T-helper 2 cell treated with Interferon-gamma antibody and Interleukin-4, amounts not matched to agents 100 ng/mL and 5 ng/mL, for 36 hours (primary cell): ENCODE data around the gene KLHDC10. TPM values are rescaled to one million over a fixed set of nuclear protein-coding genes. Genes with fewer than 3 reads are reported as not detected.
"Not testable (repeated sequence)": the region's sequence is repeated elsewhere in the genome, so short reads cannot be mapped to it uniquely, and the experiment has no call there.

ENCODE experiments used
- intact Hi-C: fragments of 100-400 bp; cut with micrococcal nuclease; formaldehyde crosslinking; loops from one replicate; pipeline ENCODE4 v1.15.1; 2023
- total RNA-seq: library from RNA; stranded (reverse); gene quantifications from 2 replicates; pipeline ENCODE4 v1.2.3, GENCODE V29; 2022

The KLHDC10 gene
- total RNA-seq, 1 donor from 2014 or later: 14.5 TPM

- intact Hi-C loops: no loop called here
Observed at GRCh38 chr7:130139193-130139960, 69.0 kb downstream of the KLHDC10 start.

- intact Hi-C loops: no loop called here
Observed at GRCh38 chr7:130140551-130141160, 70.3 kb downstream of the KLHDC10 start.

- intact Hi-C loops: no loop called here
Observed at GRCh38 chr7:130141161-130141883, 71.0 kb downstream of the KLHDC10 start.

DNA sequence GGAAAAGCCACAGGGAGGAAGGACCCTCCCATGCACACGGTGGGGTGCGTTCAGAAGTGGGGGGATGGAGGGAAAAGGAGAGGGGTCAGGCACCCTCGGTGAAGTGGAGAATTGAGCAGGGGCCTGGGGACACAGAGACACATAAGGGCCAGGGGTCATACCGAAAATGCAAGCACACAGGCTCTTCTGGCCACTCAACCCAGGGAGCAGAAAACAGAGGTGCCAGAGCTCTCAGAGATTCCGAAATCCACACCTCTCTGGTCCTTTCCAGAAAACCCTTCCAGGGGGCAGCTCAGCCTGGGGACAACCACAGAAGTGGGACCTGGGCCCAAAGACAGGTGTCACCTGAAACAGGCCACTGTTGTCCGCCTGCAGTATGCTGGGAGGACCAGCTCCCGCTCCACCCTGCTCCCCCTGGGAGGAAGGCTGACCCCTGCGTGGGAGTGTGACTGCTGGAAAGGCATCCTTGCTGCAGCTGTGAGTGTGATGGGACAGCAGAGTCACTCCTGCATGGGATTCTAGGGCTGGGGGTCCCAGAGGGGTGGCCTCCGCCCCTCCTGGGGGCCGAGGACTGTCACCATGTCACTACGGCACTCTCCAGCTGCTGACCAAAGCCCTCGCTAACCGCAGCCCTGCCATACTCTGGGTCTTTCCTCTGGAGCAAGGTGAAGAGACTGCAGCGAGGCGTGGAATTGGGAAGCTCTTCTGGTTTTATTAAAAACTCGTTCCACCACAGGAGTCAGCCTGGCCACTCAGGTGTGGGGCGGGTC is 71.7 kb downstream of the KLHDC10 start:
- intact Hi-C loops: no loop called here

DNA sequence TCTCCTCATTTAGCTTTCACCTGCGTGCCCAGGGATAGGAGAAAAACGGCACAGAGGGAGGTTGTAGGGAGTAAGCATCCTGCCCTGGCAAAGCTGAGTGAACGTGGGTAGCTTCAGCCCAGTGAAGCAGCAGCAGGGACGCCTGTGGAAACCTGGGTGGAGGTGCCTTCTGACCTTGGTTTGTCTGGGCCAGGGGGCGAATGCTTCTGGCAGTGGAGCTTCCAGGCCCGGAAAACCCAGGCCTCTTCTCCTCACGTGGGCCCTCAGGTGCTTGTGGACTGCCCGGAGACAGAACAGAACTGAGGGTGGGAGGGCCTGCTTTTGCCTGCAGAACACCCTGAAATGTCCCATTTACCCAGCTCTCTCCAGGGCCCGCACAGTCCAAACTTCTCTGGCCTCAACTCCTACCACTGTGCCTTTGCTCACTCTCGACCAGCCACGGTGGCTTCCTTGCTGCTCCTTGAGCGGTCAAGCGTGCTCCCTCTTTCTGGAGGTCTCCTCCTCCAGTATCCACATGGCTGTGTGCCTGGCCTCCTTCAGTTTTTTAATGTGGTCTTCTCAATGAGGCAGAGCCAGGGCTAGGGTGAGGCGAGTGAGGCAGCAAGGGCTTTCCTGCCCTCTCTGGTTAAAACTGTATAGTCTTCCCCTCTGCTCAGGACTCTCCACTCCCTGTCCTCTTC is 72.5 kb downstream of the KLHDC10 start:
- intact Hi-C loops: no loop called here

DNA sequence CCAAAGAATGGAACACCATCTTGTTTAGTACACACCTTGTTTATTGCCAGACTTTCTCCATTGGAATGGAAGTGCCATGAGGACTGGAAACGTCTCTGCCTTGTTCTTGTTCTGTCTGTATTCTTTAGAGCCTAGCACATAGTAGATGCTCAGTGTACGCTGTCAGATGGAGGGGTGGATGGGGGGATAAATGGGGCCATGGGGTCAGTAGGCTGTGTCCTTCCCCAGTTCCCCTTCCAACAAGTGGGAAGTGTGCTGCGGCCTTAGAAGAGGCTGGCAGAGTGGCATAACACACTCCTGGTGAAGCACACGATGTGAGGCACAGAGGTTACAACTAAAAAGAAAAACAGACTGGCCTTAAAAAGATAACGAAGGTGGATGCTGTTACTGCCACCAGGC is 73.0 kb downstream of the KLHDC10 start:
- intact Hi-C loops: no loop called here

DNA sequence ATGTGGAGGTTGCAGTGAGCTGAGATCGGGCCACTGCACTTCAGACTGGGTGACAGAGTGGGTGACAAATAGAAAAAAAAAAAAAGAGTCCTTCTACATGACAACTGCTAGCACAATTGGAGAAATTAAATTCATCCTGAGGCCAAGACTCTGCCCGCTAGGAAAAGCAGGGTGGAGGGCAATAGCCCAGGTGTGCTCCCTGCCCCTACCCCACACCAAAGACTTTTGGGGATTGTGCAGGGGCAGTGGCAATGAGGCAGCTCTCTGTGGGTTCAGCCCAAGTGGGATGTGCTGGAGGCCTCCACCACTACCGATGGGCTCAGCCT is 73.6 kb downstream of the KLHDC10 start:
- intact Hi-C loops: no loop called here

- intact Hi-C loops: no loop called here
Observed at GRCh38 chr7:130144312-130145171, 74.2 kb downstream of the KLHDC10 start.

GRCh38 chr7:130145424-130146100 is 75.2 kb downstream of the KLHDC10 start:
- intact Hi-C loops: no loop called here

DNA sequence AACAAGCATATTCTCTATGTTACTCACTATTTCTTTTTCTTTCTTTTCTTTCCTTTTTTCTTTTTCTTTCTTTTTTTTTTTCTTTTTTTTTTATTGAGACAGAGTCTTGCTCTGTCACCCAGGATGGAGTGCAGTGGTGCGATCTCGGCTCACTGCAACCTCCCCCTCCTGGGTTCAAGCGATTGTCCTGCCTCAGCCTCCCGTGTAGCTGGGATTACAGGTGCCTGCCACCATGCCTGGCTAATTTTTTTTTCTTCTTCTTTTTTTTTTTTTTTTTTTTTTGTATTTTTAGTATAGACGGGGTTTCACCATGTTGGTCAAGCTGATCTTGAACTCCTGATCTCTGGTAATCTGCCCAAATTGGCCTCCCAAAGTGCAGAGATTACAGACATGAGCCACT is 75.8 kb downstream of the KLHDC10 start:
- intact Hi-C loops: not testable (repeated sequence)

- intact Hi-C loops: no loop called here
Observed at GRCh38 chr7:130146693-130147405, 76.5 kb downstream of the KLHDC10 start.

DNA sequence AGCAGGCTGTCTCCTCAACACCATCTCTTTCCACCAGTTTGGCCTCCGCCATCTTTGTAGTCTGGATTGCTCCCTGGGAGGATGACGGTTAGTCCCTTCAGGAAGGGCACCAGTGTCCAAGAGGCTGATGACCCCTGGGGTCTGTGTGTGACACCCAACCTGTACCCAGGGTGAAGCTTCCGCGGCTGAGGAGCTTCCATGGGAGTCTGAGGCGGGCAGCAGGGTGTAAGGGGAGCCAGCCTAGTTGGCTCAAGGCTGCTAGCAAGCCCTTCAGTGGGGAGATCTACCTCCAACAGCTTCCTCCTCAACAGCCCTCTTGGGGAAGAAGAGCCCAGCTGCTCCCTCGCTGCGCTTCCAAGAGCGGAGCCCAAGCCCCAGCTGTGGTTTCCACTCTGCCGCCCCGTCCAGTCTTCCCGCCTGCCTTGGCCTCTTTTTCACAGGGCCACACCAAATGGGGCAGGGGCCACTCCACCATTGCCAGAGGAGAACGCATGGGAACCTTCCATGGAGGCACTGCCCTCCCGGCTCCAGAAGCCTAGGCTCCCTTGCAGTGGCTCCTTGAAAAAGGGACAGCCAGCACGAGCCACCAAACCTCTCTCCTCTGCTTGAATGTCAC is 77.5 kb downstream of the KLHDC10 start:
- intact Hi-C loops: no loop called here

GRCh38 chr7:130148561-130148960 is 78.2 kb downstream of the KLHDC10 start:
- intact Hi-C loops: no loop called here

GRCh38 chr7:130149281-130150139 is 79.2 kb downstream of the KLHDC10 start:
- intact Hi-C loops: no loop called here

DNA sequence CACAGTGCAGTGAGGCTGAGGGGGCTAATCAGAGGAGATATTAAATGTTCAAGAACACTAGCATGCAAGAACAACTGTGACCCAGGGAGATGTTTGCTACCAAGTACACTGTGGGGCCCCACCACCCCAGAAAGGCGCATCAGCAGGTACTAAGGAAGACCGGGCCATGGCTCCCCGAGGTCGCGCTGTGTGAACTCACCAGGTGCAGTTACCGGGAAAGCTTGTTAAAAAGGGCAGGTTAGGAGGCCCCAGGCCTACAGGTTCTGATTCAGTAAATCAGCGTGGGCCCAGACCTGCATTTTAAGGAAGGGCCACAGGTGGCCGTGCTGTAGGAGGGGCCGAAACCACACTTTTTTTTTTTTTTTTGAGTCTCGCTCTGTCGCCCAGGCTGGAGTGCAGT is 80.3 kb downstream of the KLHDC10 start:
- intact Hi-C loops: no loop called here

- intact Hi-C loops: no loop called here
Observed at GRCh38 chr7:130151591-130152492, 81.5 kb downstream of the KLHDC10 start.
